Right lobe of liver (tissue), 4 donors: ENCODE data around the gene DSTYK.

Source experiments
- POLR2A ChIP-seq: fragments of 450-650 bp; IDR thresholded peaks from one replicate; pipeline ENCODE4 v1.6.1; 2017; ENCODE audit warnings: antibody characterized with exemption, mild to moderate bottlenecking
- TF ChIP-seq, protein P1 (sequence below), 4 donors: fragments of 200-600 bp in 3 of 4; fragments of 450-650 bp in 1 of 4; IDR thresholded peaks; one replicate each; pipeline versions ENCODE4 v1.5.1 to v1.8.0; 2016 to 2022; ENCODE audit warnings: antibody characterized with exemption in 4 of 4, mild to moderate bottlenecking in 2 of 4
- donor health status: DM: no; HTN: no; CAD: no.
- donor health status: DM: no; HTN: no; CAD: no.
- donor health status: DM: no; HTN: yes; CAD: no.

DNA sequence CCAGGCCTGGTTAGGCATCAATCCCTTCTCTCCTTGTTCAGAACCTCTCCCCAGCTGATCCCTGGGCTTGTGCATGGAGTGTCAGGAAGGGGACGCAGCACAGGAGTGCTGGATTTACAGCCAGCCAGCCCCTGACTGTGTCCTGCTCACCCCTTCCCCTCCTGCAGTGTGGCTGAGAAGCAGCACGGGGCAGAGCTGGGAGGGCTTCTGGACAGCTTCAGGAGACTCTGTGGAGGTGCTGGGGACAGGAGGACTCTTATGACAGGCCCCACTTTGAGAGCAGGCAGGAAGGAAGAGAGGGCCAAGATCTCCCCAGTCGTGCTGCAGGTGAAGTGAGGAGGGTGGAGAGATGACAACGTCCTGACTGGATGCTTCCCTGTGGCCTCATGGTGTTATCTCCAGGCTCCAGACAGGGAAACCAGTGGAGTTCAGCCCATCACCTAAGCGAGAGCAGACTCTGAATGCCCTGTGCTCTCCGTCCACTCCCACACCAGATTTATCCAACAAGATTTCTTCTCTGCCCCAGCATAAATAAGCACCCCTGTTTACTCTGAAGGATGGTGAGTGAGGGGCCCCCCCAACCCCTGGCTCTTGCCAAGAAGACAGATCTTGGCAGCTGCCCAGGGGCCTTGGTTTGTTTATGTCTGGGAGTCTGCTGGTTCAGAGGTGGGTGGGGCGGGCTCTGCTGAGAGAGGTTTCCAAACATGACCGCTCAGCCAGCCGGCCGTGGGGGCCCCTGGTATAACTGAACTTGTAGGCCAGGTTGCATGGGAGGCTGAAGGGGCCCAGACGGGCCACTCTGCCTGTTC, 37.5 kb upstream of the DSTYK start:
- TF ChIP-seq, protein P1, sequence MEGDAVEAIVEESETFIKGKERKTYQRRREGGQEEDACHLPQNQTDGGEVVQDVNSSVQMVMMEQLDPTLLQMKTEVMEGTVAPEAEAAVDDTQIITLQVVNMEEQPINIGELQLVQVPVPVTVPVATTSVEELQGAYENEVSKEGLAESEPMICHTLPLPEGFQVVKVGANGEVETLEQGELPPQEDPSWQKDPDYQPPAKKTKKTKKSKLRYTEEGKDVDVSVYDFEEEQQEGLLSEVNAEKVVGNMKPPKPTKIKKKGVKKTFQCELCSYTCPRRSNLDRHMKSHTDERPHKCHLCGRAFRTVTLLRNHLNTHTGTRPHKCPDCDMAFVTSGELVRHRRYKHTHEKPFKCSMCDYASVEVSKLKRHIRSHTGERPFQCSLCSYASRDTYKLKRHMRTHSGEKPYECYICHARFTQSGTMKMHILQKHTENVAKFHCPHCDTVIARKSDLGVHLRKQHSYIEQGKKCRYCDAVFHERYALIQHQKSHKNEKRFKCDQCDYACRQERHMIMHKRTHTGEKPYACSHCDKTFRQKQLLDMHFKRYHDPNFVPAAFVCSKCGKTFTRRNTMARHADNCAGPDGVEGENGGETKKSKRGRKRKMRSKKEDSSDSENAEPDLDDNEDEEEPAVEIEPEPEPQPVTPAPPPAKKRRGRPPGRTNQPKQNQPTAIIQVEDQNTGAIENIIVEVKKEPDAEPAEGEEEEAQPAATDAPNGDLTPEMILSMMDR (IDR thresholded peaks at IDR 0.05): no peak
- TF ChIP-seq POLR2A: no peak
